ENCODE measurements around the gene APOB.

DNA sequence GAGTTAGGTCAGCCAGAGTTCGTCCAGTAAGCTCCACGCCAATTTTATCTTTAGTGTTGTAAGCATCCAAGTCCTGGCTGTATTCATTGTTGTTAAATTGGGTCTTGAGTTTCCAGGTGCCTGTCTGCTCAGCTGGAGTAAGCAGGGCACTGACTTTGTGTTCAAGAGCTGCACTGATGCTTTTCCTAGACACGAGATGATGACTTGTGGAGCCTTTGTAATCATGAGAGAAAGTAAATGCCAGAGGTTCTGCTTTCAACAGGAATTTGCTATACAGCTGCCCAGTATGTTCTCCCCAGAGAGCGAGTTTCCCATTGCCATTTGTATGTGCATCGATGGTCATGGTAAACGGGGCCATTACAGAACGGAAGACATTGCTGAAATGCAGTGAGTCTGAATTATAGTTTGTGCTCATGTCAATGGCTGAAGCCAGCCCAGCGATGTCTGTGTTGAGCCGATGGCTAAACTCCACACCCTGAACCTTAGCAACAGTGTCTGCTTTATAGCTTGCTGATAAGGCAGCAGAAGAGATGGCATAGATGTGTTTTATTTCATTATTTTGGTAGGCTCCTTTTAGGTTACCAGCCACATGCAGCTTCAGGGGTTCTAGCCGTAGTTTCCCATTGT lies 32.9 kb downstream of the APOB start:
- TF ChIP-seq EP300 (IDR thresholded peaks at IDR 0.05) = no peak
- TF ChIP-seq, protein P1, sequence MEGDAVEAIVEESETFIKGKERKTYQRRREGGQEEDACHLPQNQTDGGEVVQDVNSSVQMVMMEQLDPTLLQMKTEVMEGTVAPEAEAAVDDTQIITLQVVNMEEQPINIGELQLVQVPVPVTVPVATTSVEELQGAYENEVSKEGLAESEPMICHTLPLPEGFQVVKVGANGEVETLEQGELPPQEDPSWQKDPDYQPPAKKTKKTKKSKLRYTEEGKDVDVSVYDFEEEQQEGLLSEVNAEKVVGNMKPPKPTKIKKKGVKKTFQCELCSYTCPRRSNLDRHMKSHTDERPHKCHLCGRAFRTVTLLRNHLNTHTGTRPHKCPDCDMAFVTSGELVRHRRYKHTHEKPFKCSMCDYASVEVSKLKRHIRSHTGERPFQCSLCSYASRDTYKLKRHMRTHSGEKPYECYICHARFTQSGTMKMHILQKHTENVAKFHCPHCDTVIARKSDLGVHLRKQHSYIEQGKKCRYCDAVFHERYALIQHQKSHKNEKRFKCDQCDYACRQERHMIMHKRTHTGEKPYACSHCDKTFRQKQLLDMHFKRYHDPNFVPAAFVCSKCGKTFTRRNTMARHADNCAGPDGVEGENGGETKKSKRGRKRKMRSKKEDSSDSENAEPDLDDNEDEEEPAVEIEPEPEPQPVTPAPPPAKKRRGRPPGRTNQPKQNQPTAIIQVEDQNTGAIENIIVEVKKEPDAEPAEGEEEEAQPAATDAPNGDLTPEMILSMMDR (IDR thresholded peaks at IDR 0.05) = no peak
